Psoas muscle (tissue), 8 donors: ENCODE data around the gene ESRRG. TPM values are rescaled to one million over a fixed set of nuclear protein-coding genes. Genes with fewer than 3 reads are reported as not detected.

Experiments used
- ATAC-seq, 4 donors: fragments of 200-7000 bp; cut with Tn5 transposase; one replicate each; pipeline ENCODE4 v1.9.1; 2020; ENCODE audit warnings: moderate library complexity in 3 of 4, mild to moderate bottlenecking in 2 of 4
- DNase-seq, 2 donors: peaks; one replicate each; pipeline ENCODE4 v3.0.0-alpha.2; 2020
- H3K27ac ChIP-seq: fragments of 200-600 bp; one replicate; pipeline ENCODE4 v1.8.0; 2022
- H3K27me3 ChIP-seq, 3 donors: fragments of 200-600 bp in 1 of 3; one replicate each; pipeline versions ENCODE4 v1.6.1 to v1.8.0; 2013 to 2022; ENCODE audit warnings: low read length in 2 of 3, mild to moderate bottlenecking in 2 of 3, moderate library complexity in 1 of 3; ENCODE audit not compliant: insufficient read depth in 3 of 3
- H3K36me3 ChIP-seq, 2 donors: fragments of 200-600 bp in 1 of 2; one replicate each; pipeline versions ENCODE4 v1.6.1 to v1.8.0; 2013 to 2022; ENCODE audit warnings: low read depth in 1 of 2, mild to moderate bottlenecking in 1 of 2, moderate library complexity in 1 of 2; ENCODE audit not compliant: insufficient read depth in 1 of 2
- H3K4me1 ChIP-seq: fragments of 200-600 bp; one replicate; pipeline ENCODE4 v1.8.0; 2022
- H3K4me3 ChIP-seq: fragments of 200-600 bp; one replicate; pipeline ENCODE4 v1.8.0; 2022; ENCODE audit warnings: mild to moderate bottlenecking
- H3K9me3 ChIP-seq: fragments of 200-600 bp; one replicate; pipeline ENCODE4 v1.8.0; 2022
- CTCF ChIP-seq: fragments of 200-600 bp; IDR thresholded peaks from one replicate; pipeline ENCODE4 v1.8.0; 2022; ENCODE audit warnings: antibody characterized with exemption
- WGBS, 3 donors: extraction: QIAGEN DNeasy Blood & Tissue Kit; methylation state at CpG; one replicate each; pipeline versions ENCODE4 v1.1.6 to v1.1.7; 2013; 5-methylcytosine and 5-hydroxymethylcytosine counted together
- intact Hi-C, 2 donors: fragments of 100-400 bp; cut with DNase I; formaldehyde crosslinking; loops; one replicate each; pipeline versions ENCODE4 v1.11.0 to v1.14.2; 2022
- long read RNA-seq, 2 donors: library from polyadenylated mRNA; unstranded; transcript quantifications; one replicate each; pipeline ENCODE4 v2.0.0, GENCODE V29; 2021
- polyA plus RNA-seq, 3 donors: library from polyadenylated mRNA; stranded (reverse); fragments of 200-250 nt; gene quantifications; one replicate each; pipeline ENCODE4 v1.2.3, GENCODE V29; 2013
- total RNA-seq, 4 donors: library from RNA; stranded (reverse); fragmentation: NEBNext Ultra II Directional in 2 of 4; extraction: Animal tissue kit (Norgen Biotek cat#: 25700) in 2 of 4; gene quantifications; one replicate each; pipeline versions ENCODE4 v1.2.1 to v1.2.4, GENCODE V29; 2021 to 2023
- donor health status: healthy with polysubstance abuse.
- donor health status: DM: no; HTN: no; CAD: no; lungs with moderate emphysema.
- donor health status: Bipolar disorder and iron deficiency.
- donor health status: healthy.
- donor health status: DM: yes; HTN: yes; CAD: no.
- donor health status: DM: no; HTN: no; CAD: no.
- donor health status: DM: no; HTN: no; CAD: no.
- donor health status: DM: yes; HTN: yes; CAD: no.

The ESRRG gene
- total RNA-seq (10 to 100 TPM in 3 of 4 donors, 1 to 10 TPM in 1; 5.3 to 34.4 (median 19.9) TPM), polyA plus RNA-seq (1 to 10 TPM; 2.5 to 3.0 (median 2.8) TPM)
- long read RNA-seq, donor 1, full-length matches to known transcripts, result 1 of 4 reads
- long read RNA-seq, donor 1, partial matches to known transcripts, result 2 of 4 reads
- long read RNA-seq, donor 1, other reads (novel, unspliced or antisense), result 1 of 4 reads
- long read RNA-seq, donor 2, full-length matches to known transcripts, result 1 of 3 reads
- long read RNA-seq, donor 2, partial matches to known transcripts, result 0 of 3 reads
- long read RNA-seq, donor 2, other reads (novel, unspliced or antisense), result 2 of 3 reads

- Histone ChIP-seq H3K27ac (peak within 1 kb of the TSS; percentile 68), H3K4me3 (peak within 1 kb of the TSS; percentile 66), H3K4me1 (no peaks in the 10 kb centered on the region), H3K27me3 (no peaks in the 10 kb centered on the region), H3K36me3 (no peaks in the 10 kb centered on the region), H3K9me3 (no peaks in the 10 kb centered on the region)
- DNase-seq (peak; percentile 56 to 70), ATAC-seq (peak; percentile 80 to 92 (median 91))
- intact Hi-C loops, result loop anchor here in 1 of 2 donors (5.0 kb wide), 1 partner anchor 121 kb away; no protein-coding TSS in a partner anchor
- WGBS, 3 donors, result 1% methylated on average over 17 of the region's 17 CpGs
- TF ChIP-seq CTCF, result no peak
These were observed at the start of gene ESRRG for GRCh38 chr1:216723274-216723780. Gene ESRRG, minus strand, starts transcription at chr1:216723429. Its CDS starts 130 bp downstream, at chr1:216723299.

GRCh38 chr1:216771922-216772321, 48.7 kb upstream of the ESRRG start:
- DNase-seq (no peak), ATAC-seq (no peak)
- H3K9me3 ChIP-seq, result no peaks in the 10 kb centered on the region
- no peak overlapping the region for H3K27ac ChIP-seq
- H3K4me1 ChIP-seq, result no peaks in the 10 kb centered on the region
- WGBS, 3 donors, result 70 to 77% (median 71%) methylated on average over 4 of the region's 4 CpGs
- no peak overlapping the region for H3K4me3 ChIP-seq
- TF ChIP-seq CTCF, result no peak
- intact Hi-C loops, result loop anchor here in 1 of 2 donors (2.0 kb wide), 1 partner anchor 17 kb away; no protein-coding TSS in a partner anchor
- no peaks in the 10 kb centered on the region for H3K27me3 ChIP-seq
- no peaks in the 10 kb centered on the region for H3K36me3 ChIP-seq

- Histone ChIP-seq H3K9me3 (no peaks in the 10 kb centered on the region), H3K27me3 (no peaks in the 10 kb centered on the region), H3K27ac (no peak overlapping the region), H3K4me1 (peaks cover 6% of the 10 kb centered on the region), H3K36me3 (no peaks in the 10 kb centered on the region), H3K4me3 (peak overlapping the region; percentile 44)
- DNase-seq, result no peak
- intact Hi-C loops, result loop anchor here in 1 of 2 donors (5.0 kb wide), 1 partner anchor 36 kb away; no protein-coding TSS in a partner anchor
- peak in 2 of 4 donors; percentile 13 to 43 for ATAC-seq
- no peak for TF ChIP-seq CTCF
- 51 to 52% (median 51%) methylated on average over 3 of the region's 3 CpGs for WGBS, 3 donors
These were observed 43.6 kb upstream of the ESRRG start for GRCh38 chr1:216766633-216767327.

GRCh38 chr1:216765346-216766300, 42.4 kb upstream of the ESRRG start:
- Histone ChIP-seq H3K9me3 (no peaks in the 10 kb centered on the region), H3K4me3 (peak overlapping the region; percentile 44), H3K4me1 (peaks cover 6% of the 10 kb centered on the region), H3K27ac (peak overlapping the region; percentile 70), H3K36me3 (no peaks in the 10 kb centered on the region), H3K27me3 (no peaks in the 10 kb centered on the region)
- intact Hi-C loops, result loop anchor here in 1 of 2 donors (5.0 kb wide), 1 partner anchor 37 kb away; no protein-coding TSS in a partner anchor
- 36 to 61% (median 36%) methylated on average over 10 of the region's 10 CpGs for WGBS, 3 donors
- DNase-seq (no peak), ATAC-seq (peak; percentile 51 to 96 (median 96))
- TF ChIP-seq CTCF, result no peak
